ENCODE measurements around the gene PLCB2.

DNA sequence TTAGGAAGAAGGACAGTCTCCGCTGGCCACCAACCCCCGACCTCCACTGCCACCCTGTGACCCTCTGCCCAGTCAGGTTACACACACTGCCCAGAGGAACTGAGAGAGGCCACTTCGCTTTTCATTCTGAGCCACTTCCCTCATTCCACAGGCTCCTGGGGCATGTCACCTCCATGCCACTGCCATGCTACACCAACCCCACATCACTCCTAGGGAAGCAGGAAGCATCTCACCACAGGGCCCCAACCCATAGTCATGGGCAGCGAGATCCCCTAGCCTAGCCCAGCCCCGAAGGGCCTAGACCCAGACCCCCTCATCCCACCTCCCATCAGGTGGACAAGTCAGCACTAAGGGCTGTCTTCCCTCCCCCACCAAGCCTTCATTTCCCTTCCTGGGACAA is 1.4 kb downstream of the PLCB2 start:
- TF ChIP-seq, protein P1, sequence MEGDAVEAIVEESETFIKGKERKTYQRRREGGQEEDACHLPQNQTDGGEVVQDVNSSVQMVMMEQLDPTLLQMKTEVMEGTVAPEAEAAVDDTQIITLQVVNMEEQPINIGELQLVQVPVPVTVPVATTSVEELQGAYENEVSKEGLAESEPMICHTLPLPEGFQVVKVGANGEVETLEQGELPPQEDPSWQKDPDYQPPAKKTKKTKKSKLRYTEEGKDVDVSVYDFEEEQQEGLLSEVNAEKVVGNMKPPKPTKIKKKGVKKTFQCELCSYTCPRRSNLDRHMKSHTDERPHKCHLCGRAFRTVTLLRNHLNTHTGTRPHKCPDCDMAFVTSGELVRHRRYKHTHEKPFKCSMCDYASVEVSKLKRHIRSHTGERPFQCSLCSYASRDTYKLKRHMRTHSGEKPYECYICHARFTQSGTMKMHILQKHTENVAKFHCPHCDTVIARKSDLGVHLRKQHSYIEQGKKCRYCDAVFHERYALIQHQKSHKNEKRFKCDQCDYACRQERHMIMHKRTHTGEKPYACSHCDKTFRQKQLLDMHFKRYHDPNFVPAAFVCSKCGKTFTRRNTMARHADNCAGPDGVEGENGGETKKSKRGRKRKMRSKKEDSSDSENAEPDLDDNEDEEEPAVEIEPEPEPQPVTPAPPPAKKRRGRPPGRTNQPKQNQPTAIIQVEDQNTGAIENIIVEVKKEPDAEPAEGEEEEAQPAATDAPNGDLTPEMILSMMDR (IDR thresholded peaks at IDR 0.05), result no peak
- no peak for TF ChIP-seq POLR2AphosphoS5 (IDR thresholded peaks at IDR 0.05)
- TF ChIP-seq POLR2A (IDR thresholded peaks at IDR 0.05), result no peak

Measured in gastroesophageal sphincter (tissue), 3 donors.